AML-193 (cell line): ENCODE data around the gene EQTN.
"Not testable (repeated sequence)": the region's sequence is repeated elsewhere in the genome, so short reads cannot be mapped to it uniquely, and the experiment has no call there.

Experiments used
- DNase-seq, 2 experiments: peaks; one replicate each; lab custom pipeline; 2025; lab: John Stamatoyannopoulos, UW

The EQTN gene

GRCh38 chr9:27292659-27293405 is 4.1 kb downstream of the EQTN start:
- no peak for DNase-seq

- no peak for DNase-seq
These were observed 5.7 kb downstream of the EQTN start for GRCh38 chr9:27291292-27291691.

GRCh38 chr9:27282269-27282668 is 14.7 kb downstream of the EQTN start:
- DNase-seq = no peak

- DNase-seq = no peak
These were observed 16.1 kb downstream of the EQTN start for GRCh38 chr9:27280860-27281259.

- no peak for DNase-seq
These were observed 16.7 kb downstream of the EQTN start for GRCh38 chr9:27280249-27280648.

- no peak for DNase-seq
These were observed 17.3 kb downstream of the EQTN start for GRCh38 chr9:27279611-27280010.

- DNase-seq = no peak
These were observed 18.6 kb downstream of the EQTN start for GRCh38 chr9:27278374-27278773.

GRCh38 chr9:27276193-27277030 is 20.5 kb downstream of the EQTN start:
- peak; percentile 44 to 48 for DNase-seq

GRCh38 chr9:27273186-27273585 is 23.8 kb downstream of the EQTN start:
- DNase-seq = no peak

- no peak for DNase-seq
These were observed 24.8 kb downstream of the EQTN start for GRCh38 chr9:27272103-27272502.

- DNase-seq = no peak
These were observed 35.3 kb downstream of the EQTN start for GRCh38 chr9:27261517-27262211.

- DNase-seq = no peak
These were observed 36.0 kb downstream of the EQTN start for GRCh38 chr9:27260789-27261516.

- DNase-seq = no peak
These were observed 38.3 kb downstream of the EQTN start for GRCh38 chr9:27258662-27259061.

- DNase-seq = no peak
These were observed 48.2 kb downstream of the EQTN start for GRCh38 chr9:27248702-27249101.

GRCh38 chr9:27247756-27248155 is 49.2 kb downstream of the EQTN start:
- peak; percentile 4 for DNase-seq

- not testable (repeated sequence) for DNase-seq
These were observed 57.3 kb downstream of the EQTN start for GRCh38 chr9:27239648-27240047.
